GM19328 (cell line): ENCODE data around the gene UCKL1.
A peak's percentile ranks its signal among the peaks of the same experiment; 100 is the strongest.
"Not testable (repeated sequence)": the region's sequence is repeated elsewhere in the genome, so short reads cannot be mapped to it uniquely, and the experiment has no call there.

Source experiments
- ATAC-seq: cut with Tn5 transposase; IDR thresholded peaks from one replicate; pipeline ENCODE4 v1.9.1; 2021; ENCODE audit warnings: mild to moderate bottlenecking, moderate library complexity; ENCODE audit not compliant: unreplicated experiment

UCKL1 gene

DNA sequence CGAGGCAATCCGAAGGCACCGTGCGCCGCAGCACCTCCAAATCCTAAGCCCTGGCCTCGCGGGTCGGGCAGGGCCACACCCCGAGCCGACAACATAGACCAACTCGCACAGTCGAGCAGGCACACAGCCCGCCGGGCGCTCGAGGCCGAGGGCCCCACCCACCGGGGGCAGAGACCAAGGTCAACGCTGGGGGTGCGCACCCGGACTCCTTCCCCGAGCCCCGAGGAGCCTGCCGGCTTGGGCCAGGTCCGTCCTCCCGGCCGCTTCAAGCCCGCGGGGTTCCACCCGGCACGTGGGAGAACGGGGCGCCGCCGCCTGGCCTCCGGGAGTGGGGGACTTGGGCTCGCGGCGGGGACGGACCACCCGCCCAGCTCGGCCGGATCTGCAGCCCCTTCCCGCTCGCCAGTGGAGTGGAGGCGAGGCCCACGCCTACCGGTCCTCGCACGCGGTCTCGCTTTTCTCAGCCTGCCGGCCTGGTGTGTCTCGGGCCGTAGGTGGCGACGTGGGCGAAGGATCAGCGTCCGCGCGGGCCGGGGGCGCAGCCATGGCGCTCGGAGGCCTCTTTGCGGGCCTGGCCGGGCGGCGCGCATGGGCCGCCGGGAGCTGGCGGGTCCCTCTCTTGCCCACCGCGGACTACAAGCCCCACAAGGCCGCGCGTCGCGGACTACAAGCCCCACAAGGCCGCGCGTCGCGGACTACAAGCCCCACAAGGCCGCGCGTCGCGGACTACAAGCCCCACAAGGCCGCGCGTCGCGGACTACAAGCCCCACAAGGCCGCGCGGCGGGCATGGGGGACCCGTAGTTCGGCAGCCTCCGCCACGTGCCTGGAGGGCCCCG, at the start of gene UCKL1:
Gene UCKL1, minus strand, starts transcription at position 590 of the 837 bp plus-strand sequence. Its CDS starts 44 bp downstream, at position 546.
- peak; percentile 66 for ATAC-seq

DNA sequence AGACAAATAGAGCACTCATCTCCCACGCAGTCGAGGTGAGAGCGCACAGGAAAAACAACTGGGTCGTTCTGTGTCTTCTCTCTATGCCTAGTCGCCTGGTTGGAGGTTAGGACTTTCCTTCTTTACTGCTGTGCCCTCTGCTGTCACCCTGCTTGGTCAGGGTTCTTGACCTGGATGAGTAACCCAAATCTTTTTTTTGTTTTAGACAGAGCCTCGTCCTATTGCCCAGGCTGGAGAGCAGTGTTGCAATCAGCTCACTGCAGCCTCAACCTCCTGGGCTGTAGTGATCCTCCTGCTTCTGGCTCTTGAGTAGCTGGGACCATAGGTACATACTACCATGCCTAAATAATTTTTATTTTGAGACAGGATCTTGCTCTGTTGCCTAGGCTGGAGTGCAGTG, 49.2 kb upstream of the UCKL1 start:
- ATAC-seq = no peak

- ATAC-seq = no peak
Measured at GRCh38 chr20:64003960-64004725, 47.9 kb upstream of the UCKL1 start.

- ATAC-seq = no peak
Measured at GRCh38 chr20:64001607-64002011, 45.4 kb upstream of the UCKL1 start.

- ATAC-seq = no peak
Measured at GRCh38 chr20:64000906-64001305, 44.7 kb upstream of the UCKL1 start.

- no peak for ATAC-seq
Measured at GRCh38 chr20:63982937-63983336, 26.7 kb upstream of the UCKL1 start.

DNA sequence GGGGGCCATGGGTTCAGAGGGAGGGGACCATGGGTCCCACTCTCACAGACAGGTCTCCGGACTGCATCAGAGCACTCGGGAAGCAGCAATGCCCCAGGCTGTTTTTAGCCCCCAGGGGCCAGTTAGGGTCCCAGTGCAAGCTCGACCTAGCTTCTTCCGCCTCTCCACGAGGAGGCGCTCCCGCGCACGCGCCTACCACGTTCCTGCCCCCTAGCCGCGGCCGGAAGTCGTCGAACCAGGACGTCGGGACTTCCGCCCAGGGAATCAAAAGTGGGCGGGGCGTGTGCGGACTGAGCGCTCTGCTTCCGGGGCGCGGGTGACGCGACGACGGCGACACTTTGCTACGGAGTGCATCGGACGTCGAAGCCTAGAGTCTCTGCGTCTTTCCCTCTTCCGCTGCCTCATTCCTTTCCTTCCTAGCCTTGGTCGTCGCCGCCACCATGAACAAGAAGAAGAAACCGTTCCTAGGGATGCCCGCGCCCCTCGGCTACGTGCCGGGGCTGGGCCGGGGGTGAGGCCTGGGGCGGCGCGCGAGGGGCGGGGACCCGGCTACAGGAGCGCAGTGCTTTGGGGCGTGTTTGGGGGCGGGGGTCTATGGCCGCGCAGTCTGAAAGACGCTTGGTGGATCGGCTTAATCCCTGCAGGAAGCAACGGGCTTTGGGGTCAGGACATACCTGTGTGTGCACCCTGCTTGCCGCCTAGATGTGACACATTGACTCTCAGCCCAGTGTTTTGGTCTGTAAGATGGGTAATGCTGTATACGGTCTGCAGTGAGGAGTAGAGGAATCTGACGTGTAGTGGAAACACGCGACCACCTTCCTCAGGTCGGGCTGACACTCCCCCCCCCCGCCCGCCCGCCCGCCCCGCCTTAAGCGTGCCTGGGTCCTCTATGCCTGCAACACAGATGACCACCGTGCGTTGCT, 24.9 kb upstream of the UCKL1 start, which contains the start of gene PRPF6:
Gene PRPF6, plus strand, starts transcription at position 327 of the 923 bp plus-strand sequence. Its CDS starts 114 bp downstream, at position 441.
- peak; percentile 42 for ATAC-seq

DNA sequence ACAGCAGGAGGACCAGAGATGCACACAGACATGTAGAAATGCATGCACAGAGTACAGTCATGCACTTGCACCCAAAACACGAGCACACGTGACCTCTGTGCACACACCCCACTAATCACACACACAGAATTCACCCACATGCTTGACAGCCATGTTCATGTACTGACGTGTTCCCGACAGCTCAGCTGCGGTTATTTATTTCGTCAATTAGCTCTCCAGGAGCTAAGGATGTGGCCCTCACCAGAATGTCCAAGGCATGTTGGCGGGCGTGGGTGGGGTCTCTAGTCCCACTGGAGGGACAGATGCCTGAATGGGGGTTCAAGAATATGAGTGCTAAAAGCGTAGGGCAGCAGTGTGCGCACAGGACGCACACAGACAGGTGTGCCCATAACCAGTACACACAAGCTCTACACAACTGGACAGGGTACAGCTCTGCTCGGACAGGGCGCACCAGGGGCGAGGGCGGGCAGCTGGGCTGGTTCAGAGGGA, 24.1 kb upstream of the UCKL1 start:
- ATAC-seq = peak; percentile 2

DNA sequence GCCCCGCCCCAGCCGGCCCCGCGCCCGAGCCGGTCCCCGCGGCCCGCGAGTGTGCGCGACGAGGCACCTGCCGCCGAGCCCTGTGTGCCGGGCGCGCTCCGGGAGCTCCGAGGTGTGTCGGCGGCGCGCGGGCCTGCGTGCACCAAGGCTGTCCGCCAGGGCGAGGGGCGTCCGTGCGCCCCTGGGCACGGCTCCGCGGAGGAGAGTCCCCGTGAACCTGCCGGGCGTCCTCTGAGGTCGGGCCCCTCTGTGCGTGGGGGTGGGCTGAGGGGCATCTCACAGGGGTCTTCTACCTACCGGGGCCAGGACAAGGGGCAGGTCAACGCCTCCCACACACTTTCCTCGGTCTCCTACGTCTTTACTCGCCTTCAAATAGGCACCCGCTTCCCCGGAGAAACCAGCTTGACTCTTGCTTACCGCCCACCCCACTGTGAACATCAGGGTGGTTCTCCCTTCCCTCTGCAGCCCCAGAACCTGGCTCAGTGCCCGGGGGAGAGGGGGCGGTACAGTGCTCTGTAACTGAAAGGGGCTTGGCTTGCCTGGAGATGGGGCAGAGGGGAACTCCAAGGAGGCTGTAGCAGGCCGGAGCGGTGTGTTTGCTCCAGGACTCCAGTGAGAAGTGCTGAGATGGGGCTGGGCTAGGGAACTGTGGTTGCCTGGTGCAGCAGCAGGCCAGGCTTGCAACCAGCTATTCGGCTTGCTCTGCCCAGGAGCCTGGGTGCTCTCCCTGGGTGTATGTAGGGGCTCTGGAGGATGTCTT, 23.5 kb upstream of the UCKL1 start, which contains the start of gene SAMD10:
Gene SAMD10, minus strand, starts transcription at position 86 of the 760 bp plus-strand sequence. CDS start 175 bp downstream, outside the sequence.
- no peak for ATAC-seq

- ATAC-seq = no peak
Measured at GRCh38 chr20:63979229-63979556, 23.0 kb upstream of the UCKL1 start.

GRCh38 chr20:63978319-63979228, 22.4 kb upstream of the UCKL1 start:
- no peak for ATAC-seq

DNA sequence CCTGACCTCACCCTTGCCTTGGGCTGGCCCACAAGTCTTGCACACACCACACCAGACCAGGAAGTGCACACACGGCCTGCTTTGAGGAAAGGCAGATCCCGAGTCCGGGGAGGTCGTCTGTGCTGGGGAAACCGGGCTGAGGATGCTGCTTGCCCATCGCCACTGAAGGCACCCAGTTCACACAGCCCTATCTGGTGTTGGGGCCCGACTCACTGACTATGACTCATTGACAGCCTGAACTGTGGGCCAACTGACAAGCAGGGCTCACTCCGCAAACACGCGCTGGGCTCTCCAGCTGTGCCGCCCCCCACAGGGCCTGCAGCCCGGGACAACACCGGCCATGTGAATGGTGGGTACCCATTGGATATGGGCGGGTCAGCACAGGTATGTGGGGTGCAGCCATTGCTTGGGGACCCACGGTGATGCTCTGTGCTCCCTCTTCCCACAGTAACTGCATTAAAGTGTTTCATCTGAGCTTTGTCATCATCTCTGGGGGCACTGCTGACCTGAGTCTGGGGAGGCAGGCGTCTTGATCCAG, 21.6 kb upstream of the UCKL1 start:
- no peak for ATAC-seq

GRCh38 chr20:63976980-63977738, 20.9 kb upstream of the UCKL1 start:
- no peak for ATAC-seq

- not testable (repeated sequence) for ATAC-seq
Measured at GRCh38 chr20:63976511-63976910, 20.3 kb upstream of the UCKL1 start.

DNA sequence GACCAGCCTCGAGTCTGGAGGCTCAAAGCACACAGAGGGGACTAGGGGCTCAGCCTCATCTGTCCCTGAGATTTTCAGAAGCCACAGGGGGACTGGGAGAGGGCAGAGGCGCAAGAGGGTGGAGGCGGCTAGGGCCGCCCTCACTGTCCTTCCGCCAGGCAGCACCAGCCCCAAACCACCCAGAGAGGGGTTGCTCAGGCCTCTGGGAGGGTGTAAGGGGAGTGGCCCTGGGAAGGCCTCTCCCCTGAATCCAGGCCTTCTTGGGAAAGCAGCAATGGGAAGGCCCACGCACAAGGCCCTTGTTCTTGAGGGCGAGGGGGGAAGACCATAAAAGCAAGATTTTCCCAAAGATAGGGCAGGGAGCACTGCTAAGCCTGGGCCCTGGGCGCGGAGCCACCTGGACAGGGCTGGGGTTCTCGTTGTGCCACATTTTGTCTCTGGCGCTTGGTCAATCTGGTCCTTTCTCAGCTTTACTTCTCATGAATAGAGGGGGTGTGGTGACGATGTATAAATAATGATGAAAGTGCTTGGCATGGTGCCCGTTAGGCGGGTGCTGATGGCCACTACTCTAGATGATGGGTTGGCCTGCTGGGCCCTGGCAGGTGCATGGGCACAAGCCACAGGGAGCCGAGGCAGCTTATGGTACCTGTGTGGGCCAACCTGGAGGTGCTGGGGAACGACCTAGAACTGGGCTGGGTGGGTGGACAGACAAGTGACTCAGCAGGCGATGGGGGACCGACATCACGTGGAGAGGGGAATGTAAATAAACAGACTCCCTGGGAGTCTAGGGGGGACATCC, 18.4 kb upstream of the UCKL1 start:
- no peak for ATAC-seq

DNA sequence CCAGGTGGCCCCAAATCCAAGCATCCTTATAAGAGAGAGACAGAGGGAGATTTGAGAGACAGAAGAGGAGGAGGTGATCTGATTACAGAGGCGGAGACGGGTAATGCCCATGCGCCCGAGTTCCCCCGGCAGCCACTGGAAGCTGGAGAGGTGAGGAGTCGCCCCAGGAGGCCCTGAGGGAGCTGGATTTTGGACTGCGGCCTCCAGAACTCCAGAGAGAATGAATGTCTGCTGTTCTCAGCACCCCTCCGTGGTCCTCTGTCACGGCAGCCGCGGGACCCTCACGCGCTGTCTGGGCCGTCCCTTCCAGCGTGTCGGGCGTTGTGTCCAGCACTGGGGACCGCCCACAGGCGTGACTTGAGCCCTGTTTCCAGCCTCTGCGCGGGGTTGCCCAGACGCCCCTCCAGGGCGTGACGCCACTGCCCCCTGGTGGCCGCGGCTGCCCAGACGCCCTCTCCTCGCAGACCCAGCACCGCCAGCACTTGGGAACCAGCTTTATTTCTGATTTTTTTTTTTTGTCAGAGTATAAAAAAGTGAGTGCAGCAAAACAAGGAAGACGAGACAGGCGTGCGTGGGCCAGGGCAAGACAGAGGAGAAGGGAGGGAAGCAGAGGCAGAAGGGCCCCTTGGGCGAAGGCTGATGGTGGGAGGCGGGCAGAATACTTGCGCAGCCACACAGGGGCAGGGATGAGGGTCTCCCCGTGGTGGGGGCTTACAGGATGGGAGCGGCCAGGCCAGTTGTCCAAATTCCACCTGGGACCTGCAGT, 17.6 kb upstream of the UCKL1 start:
- ATAC-seq = no peak
